NCI-H1048 (cell line): ENCODE results near the gene PDE4B.

Source experiments
- DNase-seq: peaks from one replicate; lab custom pipeline; 2025; lab: John Stamatoyannopoulos, UW

PDE4B gene

DNA sequence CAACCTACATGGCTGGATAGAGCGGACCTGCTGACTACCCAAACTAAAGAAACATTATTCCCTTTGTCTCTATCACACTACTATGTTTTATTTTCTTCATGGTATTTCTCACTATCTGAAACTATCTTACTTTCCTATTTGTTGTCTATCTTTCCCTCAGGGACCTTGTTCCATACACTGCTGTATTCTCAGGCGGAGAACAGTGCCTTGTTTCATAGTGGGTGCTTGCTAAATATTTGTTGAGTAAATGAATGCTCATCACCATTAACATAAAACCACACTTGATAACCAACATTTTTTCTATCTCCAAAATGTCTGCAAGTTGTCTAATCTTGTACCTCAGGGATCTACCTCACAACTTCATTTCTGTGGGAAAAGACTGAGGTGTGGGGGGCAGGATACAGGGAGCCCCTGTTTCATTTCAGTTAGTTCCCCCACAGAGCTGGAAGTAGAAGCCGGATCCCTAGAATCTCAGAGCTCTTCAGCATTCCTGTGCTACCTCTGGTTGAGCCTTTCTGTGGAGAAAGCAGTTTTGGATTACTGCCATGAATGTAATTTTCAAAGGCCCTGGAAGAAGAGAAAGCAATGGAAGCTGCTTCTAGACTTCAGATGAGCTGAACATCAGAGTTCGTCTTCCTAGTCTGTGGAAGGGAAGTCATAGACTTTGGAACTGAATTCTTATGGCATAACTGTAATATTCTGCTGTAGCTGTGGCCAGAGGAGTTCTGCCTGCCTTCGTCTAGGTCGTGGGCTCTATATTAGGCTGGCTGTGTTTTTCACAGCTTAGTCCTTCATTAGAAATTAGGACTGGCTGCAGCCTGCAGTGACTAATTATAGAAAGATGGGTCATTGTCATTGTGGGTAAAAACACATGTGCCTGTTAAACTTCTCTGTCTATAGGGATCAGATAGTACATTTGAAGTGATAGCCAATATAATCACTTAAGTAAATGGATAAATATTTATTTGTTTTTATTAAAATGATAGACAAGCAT lies 448.1 kb downstream of the PDE4B start:
- DNase-seq = no peak

DNA sequence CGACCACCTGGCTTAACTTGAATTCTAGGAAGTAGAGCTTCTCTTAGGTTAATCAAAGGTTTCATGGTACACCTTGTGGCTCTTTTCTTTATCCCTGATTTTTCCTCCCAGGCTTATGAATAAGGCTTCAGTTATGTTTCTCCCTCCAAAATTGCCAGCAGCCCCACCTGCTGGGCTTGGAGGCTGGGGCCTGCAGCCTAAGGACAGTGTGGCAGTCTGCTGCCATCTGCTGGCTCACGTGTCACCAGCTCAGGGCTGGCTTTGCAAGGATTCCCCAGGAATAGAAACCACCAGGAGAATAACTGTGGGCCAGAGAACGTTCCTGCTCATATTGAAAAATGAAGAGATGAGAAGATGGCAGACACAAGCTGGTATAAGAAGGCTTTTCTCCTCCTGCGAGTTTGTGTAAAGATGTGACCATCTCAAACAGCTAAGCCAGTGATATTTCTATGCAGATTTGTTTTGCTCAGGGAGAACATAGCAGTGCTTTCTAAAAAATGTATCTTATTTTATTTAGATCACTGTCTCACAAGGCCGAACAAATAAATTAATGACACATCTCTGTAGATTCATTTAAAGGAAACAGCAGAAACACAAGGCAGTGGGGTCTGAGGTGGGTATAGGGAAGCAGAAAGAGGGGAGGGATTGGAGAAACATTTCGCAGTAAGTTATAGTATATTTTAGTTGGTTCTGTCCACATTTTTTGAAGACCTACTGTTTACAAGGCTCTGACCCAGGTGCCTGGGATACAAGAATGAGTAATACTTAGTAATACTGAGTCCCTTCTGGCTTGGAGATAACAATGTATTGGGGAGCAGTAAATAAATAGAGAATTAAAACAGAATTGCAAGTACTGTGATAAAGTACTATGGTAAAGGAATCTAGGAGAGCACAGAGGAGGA lies 450.2 kb downstream of the PDE4B start:
- peak; percentile 76 for DNase-seq

DNA sequence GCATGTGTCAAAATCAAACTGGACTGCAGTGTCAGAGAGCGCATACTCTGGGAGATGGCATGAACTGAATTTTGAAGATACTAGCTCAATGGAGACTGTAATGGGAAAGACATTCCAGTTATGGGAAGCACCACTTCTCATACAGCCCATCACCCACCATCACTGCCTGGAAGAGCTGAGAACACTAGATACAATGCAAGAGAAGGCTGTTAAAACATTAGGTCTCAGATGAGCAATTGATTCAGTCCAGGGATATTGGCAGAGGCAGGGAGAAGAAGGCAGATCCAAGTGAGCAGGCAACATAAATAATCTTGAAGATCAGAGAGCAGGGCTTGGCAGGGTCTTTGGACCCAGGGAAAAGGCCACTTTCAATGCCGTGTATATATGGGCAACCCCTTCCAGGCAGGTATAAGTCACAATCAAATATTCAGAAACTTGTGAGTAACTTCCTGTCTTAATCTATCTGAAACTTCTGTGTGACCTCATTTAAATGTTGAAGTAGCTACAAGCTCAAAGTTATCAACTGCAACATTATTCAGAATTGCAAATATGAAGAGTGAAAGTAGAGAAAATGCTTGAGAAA lies 450.9 kb downstream of the PDE4B start:
- DNase-seq = no peak

DNA sequence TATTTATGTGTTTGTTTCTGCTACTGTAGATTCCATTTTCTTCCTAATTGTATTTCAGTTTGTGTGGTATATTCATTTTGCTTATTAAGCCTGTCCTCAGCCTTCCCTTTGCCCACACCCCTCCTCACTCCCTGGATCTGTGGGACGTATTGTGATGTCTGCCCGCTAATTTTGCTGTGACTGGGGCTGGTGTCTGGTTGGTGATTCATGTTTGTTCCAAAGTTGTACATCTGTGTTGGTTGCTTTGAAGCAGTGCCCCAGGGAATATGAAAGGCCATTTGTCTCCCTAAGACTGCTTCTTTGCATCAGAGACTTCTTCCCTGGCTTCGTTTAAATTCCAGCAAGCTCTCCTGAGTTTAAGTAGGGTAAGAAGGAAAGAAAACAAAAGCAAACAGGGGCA lies 451.7 kb downstream of the PDE4B start:
- no peak for DNase-seq

DNA sequence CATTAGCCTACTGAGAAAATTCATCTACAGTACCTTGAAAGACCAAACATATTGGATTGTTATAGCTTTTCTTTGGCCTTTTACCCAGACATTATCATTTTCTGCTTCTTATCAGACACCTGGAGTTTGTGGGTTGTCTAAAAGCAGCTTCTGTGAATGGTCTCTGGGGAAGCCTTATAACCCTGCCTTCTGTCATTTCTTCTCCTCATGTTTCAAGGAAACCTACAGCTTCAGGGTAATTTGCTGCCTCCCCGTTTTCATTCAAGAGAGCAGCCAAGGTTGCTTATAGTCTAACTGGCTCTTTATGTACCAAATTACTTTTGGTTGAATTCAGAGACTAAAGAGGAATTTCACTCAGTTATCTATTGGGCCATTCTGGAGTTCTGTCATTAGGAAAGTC lies 453.0 kb downstream of the PDE4B start:
- DNase-seq = no peak

DNA sequence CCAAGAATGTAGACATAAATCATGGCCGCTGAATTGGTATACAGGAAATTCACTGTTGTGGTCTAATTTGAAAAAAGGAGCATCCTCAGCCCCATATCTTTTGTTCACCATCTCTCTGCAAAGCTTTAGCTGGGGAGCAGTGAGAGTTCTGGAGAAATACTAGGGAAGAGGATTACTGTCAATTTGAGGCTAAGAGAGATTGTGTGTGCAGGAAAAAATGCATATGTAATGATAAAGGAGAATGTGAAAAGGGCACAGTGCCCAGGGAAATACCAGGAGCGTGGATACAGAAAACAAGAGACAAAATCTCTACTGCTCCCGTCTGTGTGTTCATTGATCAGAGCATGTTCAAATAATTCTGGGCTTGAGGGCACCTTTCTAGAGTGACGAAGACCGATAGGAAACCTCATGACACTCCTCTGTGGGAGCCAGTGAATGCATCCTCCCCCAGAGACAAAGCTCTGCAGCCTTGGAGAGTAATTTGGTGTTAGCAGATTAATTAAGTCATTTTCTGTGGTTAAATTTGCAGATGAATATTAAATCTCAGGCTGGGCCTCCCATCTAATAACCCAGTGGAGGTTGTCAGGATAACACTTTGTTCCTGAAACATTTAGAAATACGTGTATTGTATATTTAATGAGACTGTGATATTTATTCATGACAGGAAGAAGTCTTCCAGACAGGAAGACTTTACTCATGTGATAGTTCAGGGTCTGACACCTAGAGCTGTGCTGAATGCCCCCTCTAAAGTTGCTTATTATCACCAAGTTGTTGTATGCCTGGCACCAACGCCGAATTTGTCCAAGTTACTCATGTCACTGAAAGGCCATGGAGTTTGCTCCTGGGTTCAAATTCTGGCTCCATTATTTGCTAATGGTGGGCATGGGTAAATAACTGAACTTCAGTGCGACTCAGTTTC lies 453.9 kb downstream of the PDE4B start:
- no peak for DNase-seq

DNA sequence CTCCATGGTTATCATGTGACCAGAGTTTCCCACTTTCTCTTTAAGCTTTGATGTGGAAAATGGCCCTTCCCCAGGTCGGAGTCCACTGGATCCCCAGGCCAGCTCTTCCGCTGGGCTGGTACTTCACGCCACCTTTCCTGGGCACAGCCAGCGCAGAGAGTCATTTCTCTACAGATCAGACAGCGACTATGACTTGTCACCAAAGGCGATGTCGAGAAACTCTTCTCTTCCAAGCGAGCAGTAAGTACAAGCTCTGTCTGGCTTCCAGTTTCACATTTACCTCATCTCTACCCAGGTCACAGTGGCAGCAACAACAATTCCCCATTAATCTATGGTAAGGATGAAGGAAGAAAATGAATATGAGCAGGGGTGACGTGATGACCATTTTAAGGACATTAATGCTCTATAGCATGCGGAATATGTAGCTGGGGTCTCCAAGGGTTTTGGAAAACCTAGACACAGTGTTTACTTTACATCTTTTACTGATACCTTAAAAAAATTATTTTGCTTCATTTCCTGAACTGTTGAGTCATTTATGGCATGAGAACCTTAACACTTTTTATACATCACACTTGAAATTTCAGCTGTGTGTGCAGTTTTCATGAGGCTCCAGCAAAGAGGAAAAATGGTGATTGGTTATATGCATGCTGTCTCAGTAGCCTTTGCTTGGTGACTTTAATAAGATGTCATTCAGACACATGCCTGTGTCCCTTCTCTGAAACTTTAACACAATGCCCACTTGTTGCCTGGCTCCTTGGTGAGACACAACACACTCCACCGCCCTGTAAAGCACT lies 454.9 kb downstream of the PDE4B start:
- no peak for DNase-seq

DNA sequence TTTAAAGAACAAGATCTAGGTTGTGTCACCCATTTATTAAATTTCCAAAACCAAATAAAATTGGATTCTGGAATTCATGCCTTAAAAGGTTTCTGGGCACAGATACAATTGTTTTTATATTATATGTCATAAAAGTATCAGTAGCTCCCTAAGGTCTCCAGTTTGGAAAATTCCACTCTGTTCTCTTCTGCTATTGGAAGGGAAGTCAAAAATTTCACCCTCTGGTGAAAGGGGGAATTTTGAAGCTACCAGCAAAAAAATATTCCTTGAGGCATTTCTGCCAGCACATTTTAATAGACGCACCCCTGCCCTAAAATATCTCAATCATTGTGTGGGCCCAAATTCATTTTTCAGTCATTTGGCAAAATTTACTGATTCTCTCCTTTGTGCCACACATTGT lies 455.6 kb downstream of the PDE4B start:
- DNase-seq = no peak

DNA sequence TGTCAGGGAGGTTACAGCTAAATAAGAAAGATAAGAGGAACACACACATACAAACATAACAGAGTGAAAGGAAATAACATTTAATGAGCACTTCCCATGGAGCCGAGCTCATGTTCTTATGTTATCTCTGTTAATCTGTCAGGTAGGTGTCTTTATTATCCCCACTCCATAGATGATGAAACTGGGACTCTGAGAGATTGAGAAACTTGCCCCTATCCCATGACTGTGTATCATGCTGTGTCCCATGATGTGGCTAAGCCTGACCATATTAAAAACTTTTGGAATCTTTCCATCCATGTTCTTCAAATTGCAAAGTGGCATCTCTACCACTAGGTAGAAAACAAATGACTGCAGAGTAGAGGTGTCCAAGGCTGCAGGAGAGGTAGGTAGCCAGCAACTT lies 456.1 kb downstream of the PDE4B start:
- no peak for DNase-seq

DNA sequence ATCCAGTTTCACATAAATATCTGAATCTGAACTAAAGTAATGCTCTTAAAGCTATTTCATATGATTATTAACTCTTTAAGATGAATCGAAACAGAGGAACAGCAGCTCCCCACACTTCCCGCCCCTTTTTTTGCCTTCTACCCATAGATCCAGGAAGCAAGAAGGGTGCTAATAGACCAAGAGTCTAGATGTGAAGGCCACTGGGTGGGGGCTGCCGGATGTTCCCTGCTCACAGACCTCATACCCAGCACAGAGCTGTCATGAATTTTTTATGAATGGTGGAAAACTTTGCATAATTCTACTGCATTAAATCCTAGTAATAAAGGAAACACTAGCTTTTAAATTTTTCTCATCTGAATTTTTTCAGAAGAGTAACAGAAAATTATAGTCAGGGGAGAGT lies 457.4 kb downstream of the PDE4B start:
- DNase-seq = no peak

DNA sequence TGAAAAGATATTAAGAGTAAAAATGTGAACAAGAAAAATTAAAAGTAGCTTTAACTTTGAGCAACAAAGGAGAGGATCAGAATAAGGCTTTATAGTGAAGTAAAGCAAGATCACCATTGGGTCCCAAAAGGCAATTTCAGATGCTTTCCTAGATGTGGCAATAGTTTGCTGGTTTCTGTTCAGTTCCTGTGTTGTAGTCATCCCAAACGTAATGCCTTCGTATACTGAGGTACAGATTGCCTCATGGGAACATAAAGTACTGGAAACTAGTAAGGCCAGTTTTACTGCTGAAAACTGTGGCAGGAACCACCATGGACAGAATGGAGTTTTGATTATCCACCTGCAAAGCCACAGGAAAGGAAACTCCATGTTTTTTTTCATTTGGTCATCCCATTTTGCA lies 457.8 kb downstream of the PDE4B start:
- DNase-seq = no peak

DNA sequence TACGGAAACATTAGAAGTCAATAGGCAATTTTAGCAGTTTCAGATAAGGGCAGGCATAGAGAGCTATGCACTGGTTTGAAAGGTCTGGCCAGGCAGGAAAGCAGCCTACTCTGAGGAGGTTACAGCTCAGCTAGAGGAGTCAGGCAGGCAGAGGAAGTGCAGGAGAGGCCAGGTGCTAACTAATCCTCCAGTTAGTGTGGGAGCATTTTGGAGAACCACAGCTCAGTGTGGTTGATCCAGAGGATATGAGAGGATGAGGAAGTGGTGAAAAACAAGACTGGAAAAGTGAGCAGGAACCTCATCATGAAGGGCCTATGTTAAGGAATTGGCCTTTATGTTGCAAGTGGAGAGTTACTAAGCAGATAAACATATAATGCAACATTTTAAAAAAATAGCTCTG lies 458.9 kb downstream of the PDE4B start:
- DNase-seq = no peak

DNA sequence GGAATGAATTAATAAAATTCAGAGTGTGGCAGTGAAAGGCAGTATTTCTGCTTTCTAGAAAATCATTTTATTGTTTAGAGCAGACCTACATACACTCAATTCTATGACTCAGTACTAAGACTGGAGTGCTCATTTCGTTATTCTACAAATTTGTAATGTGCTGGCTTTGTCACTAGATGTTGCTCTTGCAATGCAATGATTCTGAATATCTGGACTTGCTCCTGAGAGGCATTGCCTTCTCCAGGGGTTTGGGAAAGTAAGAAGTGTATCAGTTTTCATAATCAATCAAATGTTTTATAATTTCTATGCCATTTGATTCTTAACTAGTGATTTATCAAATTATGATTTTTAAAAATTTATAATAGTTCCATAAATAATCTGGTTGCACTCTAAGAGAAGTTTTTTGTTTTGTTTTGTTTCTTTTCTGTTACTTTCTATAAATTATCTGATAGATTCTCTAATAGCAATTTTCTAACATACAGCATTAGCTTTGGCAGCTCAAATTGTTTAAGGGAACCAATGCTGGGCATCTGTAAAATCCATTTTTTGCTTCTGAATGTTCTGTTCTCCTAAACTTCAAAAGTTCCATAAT lies 460.7 kb downstream of the PDE4B start:
- DNase-seq = no peak

DNA sequence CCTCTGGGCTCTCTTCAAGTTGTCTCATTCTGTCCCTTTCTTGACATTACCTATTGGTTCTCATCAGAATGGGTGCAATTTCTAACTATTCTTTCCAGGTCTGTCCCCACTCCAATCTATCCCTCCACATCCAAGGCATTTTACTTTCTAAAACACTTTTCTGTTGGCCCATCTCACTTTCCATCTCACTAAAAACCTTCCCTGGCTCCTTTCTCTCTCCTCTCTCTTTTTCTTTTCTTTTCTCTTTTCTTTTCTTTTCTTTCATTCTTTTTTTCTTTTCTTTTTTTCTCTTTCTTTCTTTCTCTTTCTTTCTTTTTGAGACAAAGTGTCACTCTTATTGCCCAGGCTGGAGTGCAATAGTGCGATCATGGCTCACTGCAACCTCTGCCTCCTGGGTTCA lies 462.1 kb downstream of the PDE4B start:
- DNase-seq = no peak

DNA sequence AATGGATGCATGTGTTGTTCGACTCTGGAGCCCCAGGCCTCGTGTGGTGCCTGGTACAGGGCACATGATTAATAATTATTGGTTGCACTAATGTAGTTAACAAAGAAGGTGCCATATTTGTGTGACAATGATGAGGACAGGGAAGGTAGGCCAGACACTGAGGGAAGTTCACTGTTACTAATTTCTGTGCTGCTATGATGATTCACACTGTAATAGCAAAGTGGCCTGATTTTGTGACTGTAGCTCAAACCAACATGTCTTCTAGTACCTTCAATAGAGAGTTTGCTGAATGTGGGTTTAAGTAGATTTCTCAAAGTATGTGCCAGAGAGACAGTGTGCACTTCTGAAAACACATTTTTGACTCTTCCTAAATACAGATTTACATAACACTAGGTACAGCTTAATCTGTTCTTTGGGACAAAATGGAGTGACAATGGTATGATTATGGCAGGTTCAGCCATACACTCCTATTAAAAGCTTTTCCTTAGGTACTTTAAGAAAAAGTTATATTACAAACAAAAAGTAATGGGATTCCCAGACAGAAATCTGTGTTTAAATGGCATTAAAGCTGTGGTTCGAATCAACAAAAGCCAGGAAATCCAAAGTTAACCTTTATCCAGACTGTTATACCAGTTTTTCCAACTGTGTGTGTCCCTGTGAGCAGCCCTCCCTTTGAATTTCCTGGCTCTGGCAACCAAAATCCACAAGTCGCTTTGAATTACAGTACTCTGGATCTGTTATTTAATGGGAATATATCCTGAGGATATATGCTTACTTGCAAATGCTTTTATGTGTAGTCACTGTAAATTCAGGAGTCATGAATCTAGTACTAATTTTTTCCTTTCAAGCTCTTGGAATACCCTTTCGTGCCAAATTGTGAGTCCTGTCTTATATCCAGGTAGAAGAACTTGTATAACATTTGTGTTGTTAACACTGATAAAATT lies 464.2 kb downstream of the PDE4B start:
- no peak for DNase-seq

DNA sequence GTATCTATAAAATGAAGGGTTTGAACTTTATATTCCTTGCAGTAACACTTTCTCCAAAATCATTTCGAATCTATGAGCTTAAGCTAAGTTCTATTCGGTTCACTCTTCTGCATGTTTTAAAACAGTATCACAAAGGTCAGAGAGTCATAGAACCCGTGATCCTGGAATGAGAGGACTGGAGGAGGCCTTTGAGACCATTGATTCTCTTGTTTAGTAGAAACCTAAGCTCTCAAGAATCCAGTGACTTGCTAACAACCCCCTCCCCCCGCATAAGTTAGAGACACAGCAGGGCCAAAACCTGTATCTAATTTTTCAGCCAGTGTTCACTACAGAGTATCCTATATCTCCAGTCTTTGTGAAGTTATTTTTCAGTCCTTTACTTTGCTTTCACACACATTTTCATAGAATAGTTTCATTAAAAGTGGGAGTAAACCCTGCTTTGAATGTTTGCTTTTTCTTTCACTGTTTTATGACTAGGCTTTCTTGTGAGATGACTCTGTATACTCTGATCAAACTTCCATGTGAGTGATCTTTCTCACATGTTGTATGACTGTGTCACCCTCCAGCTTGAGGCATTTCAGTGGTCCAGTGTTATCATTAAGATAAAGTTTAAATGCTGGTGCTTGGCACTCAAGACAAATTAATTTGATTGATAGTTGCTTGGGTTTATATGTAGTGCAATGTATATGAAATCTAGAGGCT lies 465.9 kb downstream of the PDE4B start:
- no peak for DNase-seq

DNA sequence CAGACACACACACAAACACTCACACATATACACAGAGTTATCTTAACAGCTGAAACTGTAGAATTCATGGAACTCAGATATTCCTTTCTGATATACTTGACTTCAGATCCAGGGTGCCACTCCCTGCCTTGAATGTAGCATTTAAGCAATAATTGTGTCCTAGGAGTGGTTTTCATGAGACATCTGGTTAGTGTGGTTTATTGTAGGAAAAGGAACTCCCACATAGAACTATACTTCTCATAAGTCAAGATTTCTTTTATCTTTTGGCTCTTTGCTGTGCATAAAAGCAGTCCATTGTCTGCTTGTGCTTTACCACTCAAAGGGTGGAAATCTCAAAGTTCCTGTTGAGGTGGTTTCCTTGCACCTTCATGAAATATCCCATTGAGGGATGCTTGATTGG lies 468.7 kb downstream of the PDE4B start:
- DNase-seq = no peak

DNA sequence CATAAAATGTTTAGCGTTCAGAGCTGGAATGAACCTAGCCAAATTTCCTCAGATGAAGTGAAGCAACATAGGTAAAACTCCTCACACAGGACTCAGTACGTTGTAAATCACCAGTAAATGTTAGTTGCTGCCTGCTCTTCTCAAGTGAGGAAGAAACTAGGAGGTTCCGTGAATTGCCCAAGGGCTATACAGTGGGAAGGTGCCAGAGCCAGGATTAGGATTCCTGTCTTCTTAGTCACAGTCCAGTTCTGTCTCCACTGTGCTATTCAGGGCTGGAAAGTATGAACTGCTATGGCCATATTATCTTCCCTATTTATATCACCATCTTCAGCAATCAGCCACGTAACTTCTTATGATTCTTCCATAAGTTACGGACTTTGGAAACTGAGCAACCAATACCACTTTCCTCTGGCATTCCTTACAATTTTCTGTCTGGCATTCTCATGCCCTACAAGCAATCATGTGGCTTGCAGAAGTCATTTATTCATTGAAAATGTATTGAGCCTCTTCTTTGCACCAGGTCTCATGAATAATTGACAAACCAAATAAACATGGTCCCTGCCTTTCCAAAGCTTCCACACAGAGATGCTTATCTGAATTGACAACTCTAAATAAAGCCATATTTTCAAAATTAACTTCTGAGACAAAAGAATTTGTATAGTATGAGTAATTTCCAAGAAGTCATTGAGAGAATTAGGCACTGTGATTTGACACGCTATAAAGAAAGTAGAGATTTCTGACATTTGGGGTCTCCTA lies 469.7 kb downstream of the PDE4B start:
- peak; percentile 41 for DNase-seq
